Keratinocyte (primary cell): Measurements from ENCODE around the gene TMEM74B. TPM values are rescaled to one million over a fixed set of nuclear protein-coding genes. Genes with fewer than 3 reads are reported as not detected.

ENCODE experiments used
- DNase-seq: peaks from one replicate; pipeline ENCODE4 v3.0.0-alpha.2; 2011; ENCODE audit warnings: low read depth, missing footprints, low spot score
- FAIRE-seq: peaks from 2 replicates; lab custom pipeline; 2011; peaks lifted over from hg19 to GRCh38; lab: Jason Lieb, UNC
- H2AFZ ChIP-seq: 2 replicates; pipeline ENCODE4 v1.6.0; 2012; ENCODE audit warnings: low read length, control low read depth, inconsistent platforms; ENCODE audit not compliant: control insufficient read depth
- H3K27ac ChIP-seq: 2 replicates; pipeline ENCODE4 v1.5.1; 2011; ENCODE audit warnings: low read length; ENCODE audit not compliant: control insufficient read depth, insufficient read depth
- H3K27me3 ChIP-seq: 3 replicates; pipeline ENCODE4 v1.6.0; 2011; ENCODE audit warnings: low read length; ENCODE audit not compliant: control insufficient read depth, insufficient read depth; ENCODE audit errors: extremely low read depth
- H3K36me3 ChIP-seq, 2 experiments: 2 replicates in 1 of 2; 3 replicates in 1 of 2; pipeline ENCODE4 v1.5.1; 2011; ENCODE audit warnings: low read length in 2 of 2, mild to moderate bottlenecking in 1 of 2; ENCODE audit not compliant: control insufficient read depth in 2 of 2, insufficient read depth in 2 of 2; ENCODE audit errors: extremely low read depth in 1 of 2
- H3K4me1 ChIP-seq: 3 replicates; pipeline ENCODE4 v1.5.1; 2011; ENCODE audit warnings: low read length; ENCODE audit not compliant: control insufficient read depth, insufficient read depth; ENCODE audit errors: extremely low read depth
- H3K4me2 ChIP-seq: 3 replicates; pipeline ENCODE4 v1.6.0; 2011; ENCODE audit warnings: low read depth, low read length; ENCODE audit not compliant: control insufficient read depth, insufficient read depth; ENCODE audit errors: extremely low read depth
- H3K4me3 ChIP-seq, 3 experiments: fragments of 200-600 bp in 1 of 3; sonication (generic) in 1 of 3; 2 replicates in 2 of 3; 3 replicates in 1 of 3; pipeline ENCODE4 v1.5.1; 2011 to 2016; ENCODE audit warnings: low read length in 3 of 3, mild to moderate bottlenecking in 3 of 3, control low read depth in 2 of 3, inconsistent platforms in 1 of 3, low read depth in 1 of 3, mixed read lengths in 1 of 3, mixed run types in 1 of 3, moderate library complexity in 1 of 3; ENCODE audit not compliant: control insufficient read depth in 2 of 3, insufficient read depth in 2 of 3; ENCODE audit errors: extremely low read depth in 1 of 3
- H3K79me2 ChIP-seq: 2 replicates; pipeline ENCODE4 v1.6.0; 2012; ENCODE audit warnings: low read length; ENCODE audit not compliant: control insufficient read depth, insufficient read depth
- H3K9ac ChIP-seq: 3 replicates; pipeline ENCODE4 v1.6.0; 2011; ENCODE audit warnings: low read length; ENCODE audit not compliant: control insufficient read depth, insufficient read depth; ENCODE audit errors: extremely low read depth
- H3K9me1 ChIP-seq: 3 replicates; pipeline ENCODE4 v1.6.0; 2011; ENCODE audit warnings: low read length; ENCODE audit not compliant: control insufficient read depth, insufficient read depth; ENCODE audit errors: extremely low read depth
- H3K9me3 ChIP-seq: 2 replicates; pipeline ENCODE4 v1.5.1; 2012; ENCODE audit warnings: low read depth, low read length; ENCODE audit not compliant: control insufficient read depth
- H4K20me1 ChIP-seq: 3 replicates; pipeline ENCODE4 v1.6.0; 2011; ENCODE audit warnings: low read length; ENCODE audit not compliant: control insufficient read depth, insufficient read depth; ENCODE audit errors: extremely low read depth
- CTCF ChIP-seq, 3 experiments: IDR thresholded peaks in 1 of 3; conservative IDR thresholded peaks in 1 of 3; optimal IDR thresholded peaks in 1 of 3; 2 replicates in 2 of 3; 3 replicates in 1 of 3; pipeline versions ENCODE3 to v1.5.1; 2011; ENCODE audit warnings: low read length in 3 of 3, mild to moderate bottlenecking in 3 of 3, moderate library complexity in 2 of 3, control low read depth in 1 of 3, inconsistent platforms in 1 of 3; ENCODE audit not compliant: insufficient read depth in 2 of 3; ENCODE audit errors: extremely low read depth in 1 of 3
- EZH2 ChIP-seq: IDR thresholded peaks from one replicate; pipeline ENCODE4 v1.6.1; 2012; ENCODE audit warnings: inconsistent platforms, mild to moderate bottlenecking, low read length, moderate library complexity
- dilution Hi-C: fragments of 300-500 bp; cut with MboI; formaldehyde crosslinking; loops from one replicate; pipeline ENCODE4 v1.7.0; 2020; ENCODE audit warnings: low sequenced_read_pairs; ENCODE audit not compliant: extremely low pct_ligation_motif_present
- polyA plus RNA-seq, 5 experiments: library from polyadenylated mRNA; depleted of rRNA in 3 of 5; stranded (reverse) in 3 of 5; stranded (forward) in 1 of 5; unstranded in 1 of 5; fragments of >200 nt; gene quantifications; 1 replicate in 1 of 5; 2 replicates in 3 of 5; 3 replicates in 1 of 5; pipeline versions ENCODE4 v1.2.1 to v1.2.3, GENCODE V29; 2011 to 2012; ENCODE audit warnings: missing spikeins in 2 of 5, low read depth in 1 of 5, low replicate concordance in 1 of 5

TMEM74B gene
- polyA plus RNA-seq, 1 donor (not counting 4 experiments of a cell fraction or from before 2014, with no cell fraction given): 0.58 TPM

GRCh38 chr20:1154691-1155090 lies 30.1 kb downstream of the TMEM74B start:
- DNase-seq (no peak), FAIRE-seq (no peak)
- dilution Hi-C loops: no loop called here
- Histone ChIP-seq H3K27me3 (no peaks in the 10 kb centered on the region), H3K4me2 (no peak overlapping the region), H2AFZ (no peak overlapping the region), H3K9ac (no peak overlapping the region), H3K4me1 (no peaks in the 10 kb centered on the region), H3K9me3 (no peaks in the 10 kb centered on the region), H4K20me1 (peaks cover 2% of the 10 kb centered on the region), H3K36me3 (peaks cover 8 to 17% of the 10 kb centered on the region in 2 experiments), H3K27ac (no peak overlapping the region), H3K4me3 (no peak overlapping the region), H3K9me1 (no peaks in the 10 kb centered on the region), H3K79me2 (no peaks in the 10 kb centered on the region)
- TF ChIP-seq EZH2 (no peak), CTCF (optimal IDR thresholded peaks at IDR 0.05 in 1 of 3, IDR thresholded peaks at IDR 0.05 in 1 of 3, conservative IDR thresholded peaks at IDR 0.05 in 1 of 3; ENCODE audit: extremely low read depth in 1 of 3, insufficient read depth in 2 of 3, low read length in 3 of 3) (no peak)

- dilution Hi-C loops: no loop called here
- FAIRE-seq: no peak
- H3K9ac ChIP-seq: no peak overlapping the region
Measured at GRCh38 chr20:1154226-1154625, 30.6 kb downstream of the TMEM74B start.

More at GRCh38 chr20:1154226-1154625, 30.6 kb downstream of the TMEM74B start:
- Histone ChIP-seq H3K4me3 (no peak overlapping the region), H3K9me3 (no peaks in the 10 kb centered on the region), H3K27ac (no peak overlapping the region), H3K27me3 (no peaks in the 10 kb centered on the region), H3K9me1 (no peaks in the 10 kb centered on the region), H3K4me2 (no peak overlapping the region), H4K20me1 (peaks cover 2% of the 10 kb centered on the region), H3K4me1 (no peaks in the 10 kb centered on the region), H3K36me3 (peaks cover 8 to 18% of the 10 kb centered on the region in 2 experiments), H3K79me2 (no peaks in the 10 kb centered on the region), H2AFZ (no peak overlapping the region)
- no peak for DNase-seq
- no peak for TF ChIP-seq EZH2
- TF ChIP-seq CTCF (optimal IDR thresholded peaks at IDR 0.05 in 1 of 3, IDR thresholded peaks at IDR 0.05 in 1 of 3, conservative IDR thresholded peaks at IDR 0.05 in 1 of 3; ENCODE audit: extremely low read depth in 1 of 3, insufficient read depth in 2 of 3, low read length in 3 of 3): no peak
